OCI-LY1 (cell line): ENCODE results near the gene KCNK3.

Experiments used
- CTCF ChIP-seq: fragments of 200-600 bp; sonication (generic), shearing (Covaris generic); IDR thresholded peaks from 2 replicates; pipeline ENCODE4 v1.5.1; 2017; ENCODE audit warnings: mild to moderate bottlenecking, antibody characterized with exemption, low read length, moderate library complexity, mixed read lengths
- EZH2 ChIP-seq: fragments of 200-600 bp; sonication (generic), shearing (Covaris generic); IDR thresholded peaks from 2 replicates; pipeline ENCODE4 v1.8.0; 2017; ENCODE audit warnings: borderline replicate concordance, mixed run types, mild to moderate bottlenecking, antibody characterized with exemption, low read length, moderate library complexity, mixed read lengths

GRCh38 chr2:26707747-26708146 is 15.2 kb downstream of the KCNK3 start:
- no peak for TF ChIP-seq CTCF
- TF ChIP-seq EZH2: no peak
